Jurkat, Clone E6-1 (cell line): ENCODE results near the gene KIF3A. TPM values are rescaled to one million over a fixed set of nuclear protein-coding genes. Genes with fewer than 3 reads are reported as not detected.

ENCODE experiments used
- DNase-seq: peaks from one replicate; pipeline ENCODE4 v3.0.0-alpha.2; 2011; ENCODE audit warnings: low read depth, low spot score
- H3K4me3 ChIP-seq: 2 replicates; pipeline ENCODE4 v1.5.1; 2011; ENCODE audit warnings: mild to moderate bottlenecking, low read length, control low read depth, moderate library complexity
- polyA plus RNA-seq: library from polyadenylated mRNA; unstranded; fragments of >200 nt; gene quantifications from one replicate; pipeline ENCODE4 v1.2.1, GENCODE V29; 2012; ENCODE audit warnings: missing spikeins; ENCODE audit not compliant: insufficient read length, insufficient read depth

The KIF3A gene
- 11.3 TPM for polyA plus RNA-seq

- DNase-seq: peak; percentile 95
- peak within 1 kb of the TSS; percentile 71 for H3K4me3 ChIP-seq
Observed at GRCh38 chr5:132736853-132737833, at the start of gene KIF3A. Gene KIF3A (minus strand): TSS chr5:132737546. CDS start chr5:132737419, 127 bp downstream.

- H3K4me3 ChIP-seq: no peak overlapping the region
- DNase-seq: no peak
Observed at GRCh38 chr5:132787076-132787475, 49.7 kb upstream of the KIF3A start.

- no peak for DNase-seq
- H3K4me3 ChIP-seq: no peak overlapping the region
Observed at GRCh38 chr5:132785864-132786263, 48.5 kb upstream of the KIF3A start.

GRCh38 chr5:132785365-132785764 is 48.0 kb upstream of the KIF3A start:
- DNase-seq: no peak
- H3K4me3 ChIP-seq: no peak overlapping the region

- DNase-seq: no peak
- no peak overlapping the region for H3K4me3 ChIP-seq
Observed at GRCh38 chr5:132782101-132782500, 44.8 kb upstream of the KIF3A start.

GRCh38 chr5:132781029-132781428 is 43.7 kb upstream of the KIF3A start:
- DNase-seq: no peak
- H3K4me3 ChIP-seq: no peak overlapping the region

- peak; percentile 19 for DNase-seq
- H3K4me3 ChIP-seq: no peak overlapping the region
Observed at GRCh38 chr5:132780577-132780976, 43.2 kb upstream of the KIF3A start.

- H3K4me3 ChIP-seq: no peak overlapping the region
Observed at GRCh38 chr5:132779961-132780360, 42.6 kb upstream of the KIF3A start.

GRCh38 chr5:132778856-132779255 is 41.5 kb upstream of the KIF3A start:
- no peak for DNase-seq

More at GRCh38 chr5:132779961-132780360, 42.6 kb upstream of the KIF3A start:
- no peak for DNase-seq

GRCh38 chr5:132778129-132778528 is 40.8 kb upstream of the KIF3A start:
- no peak for DNase-seq
- H3K4me3 ChIP-seq: no peak overlapping the region

More at GRCh38 chr5:132778856-132779255, 41.5 kb upstream of the KIF3A start:
- H3K4me3 ChIP-seq: no peak overlapping the region

- peak within 1 kb of the TSS; percentile 62 for H3K4me3 ChIP-seq
- DNase-seq: no peak
Observed at GRCh38 chr5:132777209-132778069, 40.1 kb upstream of the KIF3A start, which contains the start of gene SEPTIN8. Gene SEPTIN8 (minus strand): TSS chr5:132777239. CDS start chr5:132777137, 102 bp downstream.

- H3K4me3 ChIP-seq: peak overlapping the region; percentile 62
- no peak for DNase-seq
Observed at GRCh38 chr5:132776938-132777208, 39.5 kb upstream of the KIF3A start.

- no peak for DNase-seq
- peak overlapping the region; percentile 62 for H3K4me3 ChIP-seq
Observed at GRCh38 chr5:132776131-132776937, 39.0 kb upstream of the KIF3A start.

GRCh38 chr5:132775476-132775961 is 38.2 kb upstream of the KIF3A start:
- DNase-seq: no peak
- H3K4me3 ChIP-seq: no peak overlapping the region

- DNase-seq: no peak
- H3K4me3 ChIP-seq: no peak overlapping the region
Observed at GRCh38 chr5:132774896-132775295, 37.5 kb upstream of the KIF3A start.

GRCh38 chr5:132774406-132774805 is 37.1 kb upstream of the KIF3A start:
- no peak for DNase-seq
- H3K4me3 ChIP-seq: peak overlapping the region; percentile 17

- H3K4me3 ChIP-seq: peak overlapping the region; percentile 17
- DNase-seq: peak; percentile 69
Observed at GRCh38 chr5:132773601-132774355, 36.4 kb upstream of the KIF3A start.

GRCh38 chr5:132773114-132773513 is 35.8 kb upstream of the KIF3A start:
- no peak overlapping the region for H3K4me3 ChIP-seq
- DNase-seq: no peak
